HepG2 (cell line): ENCODE results near the gene EPB41L5. TPM values are rescaled to one million over a fixed set of nuclear protein-coding genes. Genes with fewer than 3 reads are reported as not detected.
A peak's percentile ranks its signal among the peaks of the same experiment; 100 is the strongest.

Source experiments
- ATM ChIP-seq: fragments of 450-650 bp; IDR thresholded peaks from 2 replicates; pipeline ENCODE4 v1.7.1; 2017; ENCODE audit warnings: mild to moderate bottlenecking, borderline replicate concordance
- BHLHE40 ChIP-seq: IDR thresholded peaks from 2 replicates; pipeline ENCODE4 v1.6.1; 2011; ENCODE audit warnings: low read length, improper control_type of control experiment
- CBFB ChIP-seq: sonication (generic); formaldehyde crosslinking; IDR thresholded peaks from 2 replicates; pipeline ENCODE4 v1.4.0; 2020; ENCODE audit warnings: missing genetic modification reagents
- SRSF1 ChIP-seq: fragments of 200-400 bp; formaldehyde crosslinking; optimal IDR thresholded peaks from 2 replicates; pipeline ENCODE3; 2017; ENCODE audit warnings: mild to moderate bottlenecking, low read depth, low read length, moderate library complexity
- ZBTB21 ChIP-seq: sonication (generic); formaldehyde crosslinking; IDR thresholded peaks from 2 replicates; pipeline ENCODE4 v1.4.0; 2020; ENCODE audit warnings: missing genetic modification reagents
- ZNF343 ChIP-seq: sonication (generic); formaldehyde crosslinking; IDR thresholded peaks from 2 replicates; pipeline ENCODE4 v1.4.0; 2020; ENCODE audit warnings: mild to moderate bottlenecking, missing genetic modification reagents
- ZNF354B ChIP-seq: sonication (generic); formaldehyde crosslinking; IDR thresholded peaks from 2 replicates; pipeline ENCODE4 v1.8.0; 2022; ENCODE audit warnings: mild to moderate bottlenecking, missing genetic modification reagents
- ZNF7 ChIP-seq: IDR thresholded peaks from 2 replicates; pipeline ENCODE4 v1.6.1; 2016; ENCODE audit warnings: missing biosample characterization, missing genetic modification reagents
- polyA plus RNA-seq, 8 experiments: library from polyadenylated mRNA; depleted of rRNA in 3 of 8; stranded (reverse) in 7 of 8; unstranded in 1 of 8; fragments of >200 nt; fragmentation: Illumina TruSeq in 4 of 8; extraction: Trizol in 4 of 8; gene quantifications; 2 replicates each; pipeline versions ENCODE4 v1.2.1 to v1.2.3, GENCODE V29; 2011 to 2016; ENCODE audit warnings: low read depth in 4 of 8, missing spikeins in 1 of 8, mixed read lengths in 1 of 8; ENCODE audit not compliant: insufficient read depth in 1 of 8
- total RNA-seq, 5 experiments: library from RNA; depleted of rRNA; stranded (reverse); fragments of >200 nt; fragmentation: Illumina TruSeq; extraction: Trizol; gene quantifications; 2 replicates each; pipeline ENCODE4 v1.2.3, GENCODE V29; 2016; ENCODE audit warnings: low read depth in 1 of 5
- TF ChIP-seq, protein P1 (sequence below): sonication (generic); formaldehyde crosslinking; IDR thresholded peaks from one replicate; pipeline ENCODE4 v1.5.1; 2020; ENCODE audit warnings: mild to moderate bottlenecking, missing genetic modification reagents; ENCODE audit errors: not compliant biosample characterization
- TF ChIP-seq, protein P2 (sequence below): sonication (generic); formaldehyde crosslinking; IDR thresholded peaks from 2 replicates; pipeline ENCODE4 v1.5.0; 2020; ENCODE audit warnings: mild to moderate bottlenecking, missing genetic modification reagents
- TF ChIP-seq, protein P3 (sequence below): sonication (generic); formaldehyde crosslinking; IDR thresholded peaks from 2 replicates; pipeline ENCODE4 v1.5.1; 2020; ENCODE audit warnings: mild to moderate bottlenecking, missing genetic modification reagents, moderate library complexity
- TF ChIP-seq, protein P4 (sequence below): sonication (generic); formaldehyde crosslinking; IDR thresholded peaks from 2 replicates; pipeline ENCODE4 v1.9.0; 2022; ENCODE audit warnings: missing genetic modification reagents, mild to moderate bottlenecking, borderline replicate concordance

Gene EPB41L5
- total and polyA plus RNA-seq, 2 of the 13 experiments (the other 11 are each of a cell fraction or from before 2014, with no cell fraction given) = 40.5 to 47.5 TPM

DNA sequence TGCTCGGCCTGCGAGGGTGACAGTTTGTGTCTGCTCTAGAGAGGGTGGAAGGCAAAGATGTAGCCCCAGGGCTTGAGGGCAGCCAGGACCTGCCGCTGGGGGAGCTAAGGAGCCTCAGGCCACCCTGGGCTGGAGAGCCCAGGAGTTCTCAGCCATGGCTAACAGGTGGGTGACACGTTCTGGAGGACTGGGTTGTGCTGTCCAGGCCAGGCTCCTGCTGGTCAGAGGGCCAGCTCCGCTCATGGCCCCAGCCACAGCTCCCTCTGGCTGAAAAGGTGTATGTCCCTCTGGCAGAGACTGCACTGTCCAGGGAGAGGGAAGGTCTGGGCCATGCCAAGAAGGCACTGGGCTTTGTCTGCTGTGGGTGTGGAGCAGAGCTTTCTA, 191.1 kb downstream of the EPB41L5 start (continued):
- TF ChIP-seq, protein P1, sequence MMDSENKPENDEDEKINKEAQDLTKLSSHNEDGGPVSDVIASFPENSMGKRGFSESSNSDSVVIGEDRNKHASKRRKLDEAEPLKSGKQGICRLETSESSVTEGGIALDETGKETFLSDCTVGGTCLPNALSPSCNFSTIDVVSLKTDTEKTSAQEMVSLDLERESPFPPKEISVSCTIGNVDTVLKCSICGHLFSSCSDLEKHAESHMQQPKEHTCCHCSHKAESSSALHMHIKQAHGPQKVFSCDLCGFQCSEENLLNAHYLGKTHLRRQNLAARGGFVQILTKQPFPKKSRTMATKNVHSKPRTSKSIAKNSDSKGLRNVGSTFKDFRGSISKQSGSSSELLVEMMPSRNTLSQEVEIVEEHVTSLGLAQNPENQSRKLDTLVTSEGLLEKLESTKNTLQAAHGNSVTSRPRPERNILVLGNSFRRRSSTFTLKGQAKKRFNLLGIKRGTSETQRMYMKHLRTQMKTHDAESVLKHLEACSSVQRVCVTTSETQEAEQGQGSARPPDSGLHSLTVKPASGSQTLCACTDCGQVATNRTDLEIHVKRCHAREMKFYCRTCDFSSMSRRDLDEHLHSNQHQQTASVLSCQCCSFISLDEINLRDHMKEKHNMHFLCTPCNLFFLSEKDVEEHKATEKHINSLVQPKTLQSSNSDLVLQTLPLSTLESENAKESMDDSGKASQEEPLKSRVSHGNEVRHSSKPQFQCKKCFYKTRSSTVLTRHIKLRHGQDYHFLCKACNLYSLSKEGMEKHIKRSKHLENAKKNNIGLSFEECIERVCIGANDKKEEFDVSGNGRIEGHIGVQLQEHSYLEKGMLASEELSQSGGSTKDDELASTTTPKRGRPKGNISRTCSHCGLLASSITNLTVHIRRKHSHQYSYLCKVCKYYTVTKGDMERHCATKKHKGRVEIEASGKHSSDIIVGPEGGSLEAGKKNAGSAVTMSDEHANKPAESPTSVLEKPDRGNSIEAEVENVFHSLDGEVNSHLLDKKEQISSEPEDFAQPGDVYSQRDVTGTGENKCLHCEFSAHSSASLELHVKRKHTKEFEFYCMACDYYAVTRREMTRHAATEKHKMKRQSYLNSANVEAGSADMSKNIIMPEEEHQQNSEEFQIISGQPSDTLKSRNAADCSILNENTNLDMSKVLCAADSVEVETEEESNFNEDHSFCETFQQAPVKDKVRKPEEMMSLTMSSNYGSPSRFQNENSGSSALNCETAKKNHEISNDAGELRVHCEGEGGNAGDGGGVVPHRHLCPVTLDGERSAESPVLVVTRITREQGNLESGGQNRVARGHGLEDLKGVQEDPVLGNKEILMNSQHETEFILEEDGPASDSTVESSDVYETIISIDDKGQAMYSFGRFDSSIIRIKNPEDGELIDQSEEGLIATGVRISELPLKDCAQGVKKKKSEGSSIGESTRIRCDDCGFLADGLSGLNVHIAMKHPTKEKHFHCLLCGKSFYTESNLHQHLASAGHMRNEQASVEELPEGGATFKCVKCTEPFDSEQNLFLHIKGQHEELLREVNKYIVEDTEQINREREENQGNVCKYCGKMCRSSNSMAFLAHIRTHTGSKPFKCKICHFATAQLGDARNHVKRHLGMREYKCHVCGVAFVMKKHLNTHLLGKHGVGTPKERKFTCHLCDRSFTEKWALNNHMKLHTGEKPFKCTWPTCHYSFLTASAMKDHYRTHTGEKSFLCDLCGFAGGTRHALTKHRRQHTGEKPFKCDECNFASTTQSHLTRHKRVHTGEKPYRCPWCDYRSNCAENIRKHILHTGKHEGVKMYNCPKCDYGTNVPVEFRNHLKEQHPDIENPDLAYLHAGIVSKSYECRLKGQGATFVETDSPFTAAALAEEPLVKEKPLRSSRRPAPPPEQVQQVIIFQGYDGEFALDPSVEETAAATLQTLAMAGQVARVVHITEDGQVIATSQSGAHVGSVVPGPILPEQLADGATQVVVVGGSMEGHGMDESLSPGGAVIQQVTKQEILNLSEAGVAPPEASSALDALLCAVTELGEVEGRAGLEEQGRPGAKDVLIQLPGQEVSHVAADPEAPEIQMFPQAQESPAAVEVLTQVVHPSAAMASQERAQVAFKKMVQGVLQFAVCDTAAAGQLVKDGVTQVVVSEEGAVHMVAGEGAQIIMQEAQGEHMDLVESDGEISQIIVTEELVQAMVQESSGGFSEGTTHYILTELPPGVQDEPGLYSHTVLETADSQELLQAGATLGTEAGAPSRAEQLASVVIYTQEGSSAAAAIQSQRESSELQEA (CRISPR knock-in tag) = peak; percentile 44
- TF ChIP-seq ZNF343 (CRISPR knock-in tag) (no peak), ATM (no peak), BHLHE40 (peak; percentile 19; the same call in 1 of the 2 replicates), ZBTB21 (CRISPR knock-in tag) (no peak), ZNF354B (CRISPR knock-in tag) (no peak), ZNF7 (CRISPR knock-in tag) (no peak), SRSF1 (no peak), CBFB (CRISPR knock-in tag) (no peak)
- TF ChIP-seq, protein P2, sequence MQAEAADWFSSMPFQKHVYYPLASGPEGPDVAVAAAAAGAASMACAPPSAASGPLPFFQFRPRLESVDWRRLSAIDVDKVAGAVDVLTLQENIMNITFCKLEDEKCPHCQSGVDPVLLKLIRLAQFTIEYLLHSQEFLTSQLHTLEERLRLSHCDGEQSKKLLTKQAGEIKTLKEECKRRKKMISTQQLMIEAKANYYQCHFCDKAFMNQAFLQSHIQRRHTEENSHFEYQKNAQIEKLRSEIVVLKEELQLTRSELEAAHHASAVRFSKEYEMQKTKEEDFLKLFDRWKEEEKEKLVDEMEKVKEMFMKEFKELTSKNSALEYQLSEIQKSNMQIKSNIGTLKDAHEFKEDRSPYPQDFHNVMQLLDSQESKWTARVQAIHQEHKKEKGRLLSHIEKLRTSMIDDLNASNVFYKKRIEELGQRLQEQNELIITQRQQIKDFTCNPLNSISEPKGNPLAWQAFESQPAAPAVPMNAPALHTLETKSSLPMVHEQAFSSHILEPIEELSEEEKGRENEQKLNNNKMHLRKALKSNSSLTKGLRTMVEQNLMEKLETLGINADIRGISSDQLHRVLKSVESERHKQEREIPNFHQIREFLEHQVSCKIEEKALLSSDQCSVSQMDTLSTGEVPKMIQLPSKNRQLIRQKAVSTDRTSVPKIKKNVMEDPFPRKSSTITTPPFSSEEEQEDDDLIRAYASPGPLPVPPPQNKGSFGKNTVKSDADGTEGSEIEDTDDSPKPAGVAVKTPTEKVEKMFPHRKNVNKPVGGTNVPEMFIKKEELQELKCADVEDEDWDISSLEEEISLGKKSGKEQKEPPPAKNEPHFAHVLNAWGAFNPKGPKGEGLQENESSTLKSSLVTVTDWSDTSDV (CRISPR knock-in tag) = no peak
- TF ChIP-seq, protein P3, sequence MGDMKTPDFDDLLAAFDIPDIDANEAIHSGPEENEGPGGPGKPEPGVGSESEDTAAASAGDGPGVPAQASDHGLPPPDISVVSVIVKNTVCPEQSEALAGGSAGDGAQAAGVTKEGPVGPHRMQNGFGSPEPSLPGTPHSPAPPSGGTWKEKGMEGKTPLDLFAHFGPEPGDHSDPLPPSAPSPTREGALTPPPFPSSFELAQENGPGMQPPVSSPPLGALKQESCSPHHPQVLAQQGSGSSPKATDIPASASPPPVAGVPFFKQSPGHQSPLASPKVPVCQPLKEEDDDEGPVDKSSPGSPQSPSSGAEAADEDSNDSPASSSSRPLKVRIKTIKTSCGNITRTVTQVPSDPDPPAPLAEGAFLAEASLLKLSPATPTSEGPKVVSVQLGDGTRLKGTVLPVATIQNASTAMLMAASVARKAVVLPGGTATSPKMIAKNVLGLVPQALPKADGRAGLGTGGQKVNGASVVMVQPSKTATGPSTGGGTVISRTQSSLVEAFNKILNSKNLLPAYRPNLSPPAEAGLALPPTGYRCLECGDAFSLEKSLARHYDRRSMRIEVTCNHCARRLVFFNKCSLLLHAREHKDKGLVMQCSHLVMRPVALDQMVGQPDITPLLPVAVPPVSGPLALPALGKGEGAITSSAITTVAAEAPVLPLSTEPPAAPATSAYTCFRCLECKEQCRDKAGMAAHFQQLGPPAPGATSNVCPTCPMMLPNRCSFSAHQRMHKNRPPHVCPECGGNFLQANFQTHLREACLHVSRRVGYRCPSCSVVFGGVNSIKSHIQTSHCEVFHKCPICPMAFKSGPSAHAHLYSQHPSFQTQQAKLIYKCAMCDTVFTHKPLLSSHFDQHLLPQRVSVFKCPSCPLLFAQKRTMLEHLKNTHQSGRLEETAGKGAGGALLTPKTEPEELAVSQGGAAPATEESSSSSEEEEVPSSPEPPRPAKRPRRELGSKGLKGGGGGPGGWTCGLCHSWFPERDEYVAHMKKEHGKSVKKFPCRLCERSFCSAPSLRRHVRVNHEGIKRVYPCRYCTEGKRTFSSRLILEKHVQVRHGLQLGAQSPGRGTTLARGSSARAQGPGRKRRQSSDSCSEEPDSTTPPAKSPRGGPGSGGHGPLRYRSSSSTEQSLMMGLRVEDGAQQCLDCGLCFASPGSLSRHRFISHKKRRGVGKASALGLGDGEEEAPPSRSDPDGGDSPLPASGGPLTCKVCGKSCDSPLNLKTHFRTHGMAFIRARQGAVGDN (CRISPR knock-in tag) = peak; percentile 76
- TF ChIP-seq, protein P4, sequence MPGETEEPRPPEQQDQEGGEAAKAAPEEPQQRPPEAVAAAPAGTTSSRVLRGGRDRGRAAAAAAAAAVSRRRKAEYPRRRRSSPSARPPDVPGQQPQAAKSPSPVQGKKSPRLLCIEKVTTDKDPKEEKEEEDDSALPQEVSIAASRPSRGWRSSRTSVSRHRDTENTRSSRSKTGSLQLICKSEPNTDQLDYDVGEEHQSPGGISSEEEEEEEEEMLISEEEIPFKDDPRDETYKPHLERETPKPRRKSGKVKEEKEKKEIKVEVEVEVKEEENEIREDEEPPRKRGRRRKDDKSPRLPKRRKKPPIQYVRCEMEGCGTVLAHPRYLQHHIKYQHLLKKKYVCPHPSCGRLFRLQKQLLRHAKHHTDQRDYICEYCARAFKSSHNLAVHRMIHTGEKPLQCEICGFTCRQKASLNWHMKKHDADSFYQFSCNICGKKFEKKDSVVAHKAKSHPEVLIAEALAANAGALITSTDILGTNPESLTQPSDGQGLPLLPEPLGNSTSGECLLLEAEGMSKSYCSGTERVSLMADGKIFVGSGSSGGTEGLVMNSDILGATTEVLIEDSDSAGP = peak; percentile 55; the same call in 1 of the 2 replicates
